HepG2 (cell line): ENCODE measurements around the gene PPFIA3. TPM values are rescaled to one million over a fixed set of nuclear protein-coding genes. Genes with fewer than 3 reads are reported as not detected.

Experiments
- KDM3A ChIP-seq: IDR thresholded peaks from 2 replicates; pipeline ENCODE4 v1.6.1; 2018; ENCODE audit warnings: low read depth, missing compliant biosample characterization
- NFAT5 ChIP-seq: sonication (generic); formaldehyde crosslinking; IDR thresholded peaks from 2 replicates; pipeline ENCODE4 v1.4.0; 2020; ENCODE audit warnings: missing genetic modification reagents
- PHF8 ChIP-seq: sonication (generic); formaldehyde crosslinking; IDR thresholded peaks from 2 replicates; pipeline ENCODE4 v1.5.0; 2020; ENCODE audit warnings: missing genetic modification reagents
- RBM39 ChIP-seq: fragments of 200-400 bp; formaldehyde crosslinking; IDR thresholded peaks from one replicate; pipeline ENCODE4 v1.6.1; 2018; ENCODE audit warnings: antibody characterized with exemption, mild to moderate bottlenecking, low read depth, low read length; ENCODE audit not compliant: poor library complexity, severe bottlenecking
- RORA ChIP-seq: sonication (generic); formaldehyde crosslinking; IDR thresholded peaks from 2 replicates; pipeline ENCODE4 v1.5.0; 2020; ENCODE audit warnings: mild to moderate bottlenecking, missing genetic modification reagents, moderate library complexity
- SP1 ChIP-seq, 2 experiments: fragments of 450-650 bp in 1 of 2; sonication (generic) in 1 of 2; formaldehyde crosslinking in 1 of 2; IDR thresholded peaks; 2 replicates each; pipeline versions ENCODE4 v1.4.0 to v1.6.1; 2016 to 2020; ENCODE audit warnings: missing genetic modification reagents in 1 of 2
- SP2 ChIP-seq: sonication (generic); formaldehyde crosslinking; IDR thresholded peaks from 2 replicates; pipeline ENCODE4 v1.5.1; 2020; ENCODE audit warnings: mild to moderate bottlenecking, missing genetic modification reagents
- TBX2 ChIP-seq: sonication (generic); formaldehyde crosslinking; IDR thresholded peaks from 2 replicates; pipeline ENCODE4 v1.5.0; 2020; ENCODE audit warnings: missing genetic modification reagents, mild to moderate bottlenecking, borderline replicate concordance
- YEATS2 ChIP-seq: sonication (generic); formaldehyde crosslinking; IDR thresholded peaks from 2 replicates; pipeline ENCODE4 v1.4.0; 2020; ENCODE audit warnings: missing genetic modification reagents, borderline replicate concordance
- ZBTB21 ChIP-seq: sonication (generic); formaldehyde crosslinking; IDR thresholded peaks from 2 replicates; pipeline ENCODE4 v1.4.0; 2020; ENCODE audit warnings: missing genetic modification reagents
- ZBTB7A ChIP-seq: sonication (generic); formaldehyde crosslinking; IDR thresholded peaks from 2 replicates; pipeline ENCODE4 v1.8.0; 2022; ENCODE audit warnings: mild to moderate bottlenecking, missing genetic modification reagents
- ZNF143 ChIP-seq: sonication (generic); formaldehyde crosslinking; IDR thresholded peaks from 2 replicates; pipeline ENCODE4 v1.4.0; 2020; ENCODE audit warnings: missing genetic modification reagents
- ZNF543 ChIP-seq: sonication (generic); formaldehyde crosslinking; IDR thresholded peaks from 2 replicates; pipeline ENCODE4 v1.4.0; 2020; ENCODE audit warnings: mild to moderate bottlenecking, missing genetic modification reagents
- ZNF570 ChIP-seq: sonication (generic); formaldehyde crosslinking; IDR thresholded peaks from 2 replicates; pipeline ENCODE4 v1.4.0; 2020; ENCODE audit warnings: mild to moderate bottlenecking, missing genetic modification reagents, borderline replicate concordance
- ZNF639 ChIP-seq: conservative IDR thresholded peaks from 2 replicates; pipeline ENCODE4 v1.6.1; 2018; ENCODE audit warnings: missing genetic modification reagents
- ZNF761 ChIP-seq: sonication (generic); formaldehyde crosslinking; conservative IDR thresholded peaks from 2 replicates; pipeline ENCODE4 v1.4.0; 2020; ENCODE audit warnings: mild to moderate bottlenecking, missing genetic modification reagents
- ZNF879 ChIP-seq: sonication (generic); formaldehyde crosslinking; IDR thresholded peaks from 2 replicates; pipeline ENCODE4 v1.8.1; 2023; ENCODE audit warnings: missing genetic modification reagents
- polyA plus RNA-seq, 8 experiments: library from polyadenylated mRNA; depleted of rRNA in 3 of 8; stranded (reverse) in 7 of 8; unstranded in 1 of 8; fragments of >200 nt; fragmentation: Illumina TruSeq in 4 of 8; extraction: Trizol in 4 of 8; gene quantifications; 2 replicates each; pipeline versions ENCODE4 v1.2.1 to v1.2.3, GENCODE V29; 2011 to 2016; ENCODE audit warnings: low read depth in 4 of 8, missing spikeins in 1 of 8, mixed read lengths in 1 of 8; ENCODE audit not compliant: insufficient read depth in 1 of 8
- total RNA-seq, 5 experiments: library from RNA; depleted of rRNA; stranded (reverse); fragments of >200 nt; fragmentation: Illumina TruSeq; extraction: Trizol; gene quantifications; 2 replicates each; pipeline ENCODE4 v1.2.3, GENCODE V29; 2016; ENCODE audit warnings: low read depth in 1 of 5
- TF ChIP-seq, protein P1 (sequence below): IDR thresholded peaks from 2 replicates; pipeline ENCODE4 v1.6.1; 2018; ENCODE audit warnings: missing genetic modification reagents
- TF ChIP-seq, protein P2 (sequence below): sonication (generic); formaldehyde crosslinking; IDR thresholded peaks from 2 replicates; pipeline ENCODE4 v1.5.0; 2020; ENCODE audit warnings: mild to moderate bottlenecking, missing genetic modification reagents

The PPFIA3 gene
- total and polyA plus RNA-seq, 2 of the 13 experiments (the other 11 are each of a cell fraction or from before 2014, with no cell fraction given) = 6.7 to 8.6 TPM

GRCh38 chr19:49118565-49119410, 556 bp upstream of the PPFIA3 start, which contains the start of gene C19orf73 (continued):
- TF ChIP-seq PHF8 (peak; percentile 65; the same call in 1 of the 2 replicates), NFAT5 (CRISPR knock-in tag) (peak; percentile 74; the same call in 1 of the 2 replicates), ZNF639 (CRISPR knock-in tag) (peak; percentile 57; the same call in 1 of the 2 replicates), ZBTB21 (CRISPR knock-in tag) (peak; percentile 33; the same call in 1 of the 2 replicates), YEATS2 (CRISPR knock-in tag) (no peak), SP2 (CRISPR knock-in tag) (peak; percentile 92), RBM39 (peak; percentile 42), ZNF761 (CRISPR knock-in tag) (peak; percentile 91), ZNF570 (CRISPR knock-in tag) (0 out of 2 replicates have a peak, but pooled peaks have one; percentile 80), TBX2 (peak; percentile 86; the same call in 1 of the 2 replicates), SP1 (IDR thresholded peaks at IDR 0.05) (no peak), SP1 (CRISPR knock-in tag; IDR thresholded peaks at IDR 0.05) (peak; percentile 62), ZNF879 (CRISPR knock-in tag) (0 out of 2 replicates have a peak, but pooled peaks have one; percentile 55), RORA (CRISPR knock-in tag) (no peak), ZNF543 (CRISPR knock-in tag) (0 out of 2 replicates have a peak, but pooled peaks have one; percentile 57), ZBTB7A (peak; percentile 88), ZNF143 (CRISPR knock-in tag) (peak; percentile 59), KDM3A (CRISPR knock-in tag) (peak; percentile 54; the same call in 1 of the 2 replicates)
- TF ChIP-seq, protein P1, sequence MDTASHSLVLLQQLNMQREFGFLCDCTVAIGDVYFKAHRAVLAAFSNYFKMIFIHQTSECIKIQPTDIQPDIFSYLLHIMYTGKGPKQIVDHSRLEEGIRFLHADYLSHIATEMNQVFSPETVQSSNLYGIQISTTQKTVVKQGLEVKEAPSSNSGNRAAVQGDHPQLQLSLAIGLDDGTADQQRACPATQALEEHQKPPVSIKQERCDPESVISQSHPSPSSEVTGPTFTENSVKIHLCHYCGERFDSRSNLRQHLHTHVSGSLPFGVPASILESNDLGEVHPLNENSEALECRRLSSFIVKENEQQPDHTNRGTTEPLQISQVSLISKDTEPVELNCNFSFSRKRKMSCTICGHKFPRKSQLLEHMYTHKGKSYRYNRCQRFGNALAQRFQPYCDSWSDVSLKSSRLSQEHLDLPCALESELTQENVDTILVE = peak; percentile 26; the same call in 1 of the 2 replicates
- TF ChIP-seq, protein P2, sequence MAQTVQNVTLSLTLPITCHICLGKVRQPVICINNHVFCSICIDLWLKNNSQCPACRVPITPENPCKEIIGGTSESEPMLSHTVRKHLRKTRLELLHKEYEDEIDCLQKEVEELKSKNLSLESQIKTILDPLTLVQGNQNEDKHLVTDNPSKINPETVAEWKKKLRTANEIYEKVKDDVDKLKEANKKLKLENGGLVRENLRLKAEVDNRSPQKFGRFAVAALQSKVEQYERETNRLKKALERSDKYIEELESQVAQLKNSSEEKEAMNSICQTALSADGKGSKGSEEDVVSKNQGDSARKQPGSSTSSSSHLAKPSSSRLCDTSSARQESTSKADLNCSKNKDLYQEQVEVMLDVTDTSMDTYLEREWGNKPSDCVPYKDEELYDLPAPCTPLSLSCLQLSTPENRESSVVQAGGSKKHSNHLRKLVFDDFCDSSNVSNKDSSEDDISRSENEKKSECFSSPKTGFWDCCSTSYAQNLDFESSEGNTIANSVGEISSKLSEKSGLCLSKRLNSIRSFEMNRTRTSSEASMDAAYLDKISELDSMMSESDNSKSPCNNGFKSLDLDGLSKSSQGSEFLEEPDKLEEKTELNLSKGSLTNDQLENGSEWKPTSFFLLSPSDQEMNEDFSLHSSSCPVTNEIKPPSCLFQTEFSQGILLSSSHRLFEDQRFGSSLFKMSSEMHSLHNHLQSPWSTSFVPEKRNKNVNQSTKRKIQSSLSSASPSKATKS (CRISPR knock-in tag) = no peak
